HG02970 (cell line): ENCODE results near the gene KANK3.
"Not testable (repeated sequence)": the region's sequence is repeated elsewhere in the genome, so short reads cannot be mapped to it uniquely, and the experiment has no call there.

ENCODE experiments used
- ATAC-seq: cut with Tn5 transposase; IDR thresholded peaks from one replicate; pipeline ENCODE4 v1.9.1; 2021; ENCODE audit warnings: mild to moderate bottlenecking, moderate library complexity, moderate number of reproducible peaks; ENCODE audit not compliant: unreplicated experiment, low FRiP score

KANK3 gene

DNA sequence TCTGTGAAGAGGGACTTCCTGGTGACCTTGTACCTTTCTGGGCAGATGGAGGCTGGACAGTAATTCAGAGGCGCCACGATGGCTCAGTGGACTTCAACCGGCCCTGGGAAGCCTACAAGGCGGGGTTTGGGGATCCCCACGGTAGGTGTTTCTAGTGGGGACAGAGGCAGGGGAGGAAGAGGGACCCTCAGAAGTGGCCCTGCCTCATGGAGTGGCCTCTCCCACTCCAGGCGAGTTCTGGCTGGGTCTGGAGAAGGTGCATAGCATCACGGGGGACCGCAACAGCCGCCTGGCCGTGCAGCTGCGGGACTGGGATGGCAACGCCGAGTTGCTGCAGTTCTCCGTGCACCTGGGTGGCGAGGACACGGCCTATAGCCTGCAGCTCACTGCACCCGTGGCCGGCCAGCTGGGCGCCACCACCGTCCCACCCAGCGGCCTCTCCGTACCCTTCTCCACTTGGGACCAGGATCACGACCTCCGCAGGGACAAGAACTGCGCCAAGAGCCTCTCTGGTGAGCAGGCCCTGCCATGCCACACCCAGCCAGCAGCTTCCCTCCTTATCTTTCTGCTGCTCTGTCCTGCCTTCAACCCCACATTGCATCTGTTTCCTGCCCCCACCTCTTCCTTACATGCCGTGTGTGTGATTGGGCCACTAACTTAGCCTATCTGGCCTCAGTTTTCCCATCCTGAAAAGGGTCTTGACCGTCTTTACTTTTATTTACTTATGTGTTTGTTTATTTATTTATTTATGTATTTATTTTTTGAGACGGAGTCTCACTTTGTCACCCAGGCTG is 28.1 kb upstream of the KANK3 start:
- ATAC-seq: no peak

- no peak for ATAC-seq
Observed at GRCh38 chr19:8370176-8371010, 27.3 kb upstream of the KANK3 start.

DNA sequence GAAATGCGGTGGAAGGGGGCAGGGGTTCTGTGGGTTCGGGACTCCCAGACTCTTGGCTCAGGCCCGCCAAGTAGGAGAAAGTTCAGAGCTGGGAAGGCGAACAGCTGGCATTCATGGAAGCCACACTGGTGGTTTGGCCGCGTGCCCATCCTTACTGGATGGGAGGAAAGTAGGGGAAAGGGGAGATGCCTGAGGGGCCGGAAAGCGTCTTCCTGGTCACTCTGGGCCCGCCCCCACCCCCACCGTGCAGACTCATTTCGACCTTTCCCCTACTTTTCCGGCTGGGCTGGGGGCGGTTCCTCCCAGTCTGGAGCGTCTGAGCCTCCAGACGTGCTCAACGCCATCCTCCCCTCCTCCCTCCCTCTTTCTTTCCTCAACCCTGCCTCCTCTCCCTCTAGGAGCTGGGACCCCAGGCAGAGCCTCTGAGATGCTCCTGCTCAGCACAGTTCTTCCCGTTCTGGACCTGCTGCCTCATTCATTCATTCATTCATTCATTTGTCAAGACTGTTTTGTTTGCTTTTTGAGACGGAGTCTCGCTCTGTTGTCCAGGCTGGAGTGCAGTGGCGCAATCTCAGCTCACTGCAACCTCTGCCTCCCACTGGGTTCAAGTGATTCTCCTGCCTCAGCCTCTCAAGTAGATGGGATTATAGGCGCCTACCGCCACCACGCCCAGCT is 24.4 kb upstream of the KANK3 start:
- ATAC-seq: no peak

- no peak for ATAC-seq
Observed at GRCh38 chr19:8366961-8367326, 23.9 kb upstream of the KANK3 start.

DNA sequence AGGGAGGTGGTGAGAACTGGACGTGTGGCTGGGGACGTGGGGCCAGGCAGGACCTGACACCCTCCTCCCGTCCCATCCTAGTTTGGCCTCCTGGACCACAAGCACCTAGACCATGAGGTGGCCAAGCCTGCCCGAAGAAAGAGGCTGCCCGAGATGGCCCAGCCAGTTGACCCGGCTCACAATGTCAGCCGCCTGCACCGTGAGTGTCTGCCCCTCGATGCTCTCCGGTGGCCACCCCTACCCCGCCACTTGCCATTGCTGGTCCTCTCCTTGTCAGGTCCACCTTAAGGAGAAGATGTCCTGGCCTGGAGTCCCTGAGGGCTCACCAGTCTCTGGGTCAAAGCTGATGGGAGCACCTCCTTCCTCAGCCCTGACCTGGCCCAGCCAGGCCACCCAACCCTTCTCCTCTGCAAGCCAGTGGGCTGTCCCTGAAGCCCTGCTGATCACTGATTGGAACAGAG is 23.1 kb upstream of the KANK3 start:
- no peak for ATAC-seq

GRCh38 chr19:8363803-8364771 is 21.0 kb upstream of the KANK3 start, which contains the start of gene ANGPTL4:
Gene ANGPTL4, plus strand, starts transcription at chr19:8364155. Its CDS starts 167 bp downstream, at chr19:8364322.
- no peak for ATAC-seq

DNA sequence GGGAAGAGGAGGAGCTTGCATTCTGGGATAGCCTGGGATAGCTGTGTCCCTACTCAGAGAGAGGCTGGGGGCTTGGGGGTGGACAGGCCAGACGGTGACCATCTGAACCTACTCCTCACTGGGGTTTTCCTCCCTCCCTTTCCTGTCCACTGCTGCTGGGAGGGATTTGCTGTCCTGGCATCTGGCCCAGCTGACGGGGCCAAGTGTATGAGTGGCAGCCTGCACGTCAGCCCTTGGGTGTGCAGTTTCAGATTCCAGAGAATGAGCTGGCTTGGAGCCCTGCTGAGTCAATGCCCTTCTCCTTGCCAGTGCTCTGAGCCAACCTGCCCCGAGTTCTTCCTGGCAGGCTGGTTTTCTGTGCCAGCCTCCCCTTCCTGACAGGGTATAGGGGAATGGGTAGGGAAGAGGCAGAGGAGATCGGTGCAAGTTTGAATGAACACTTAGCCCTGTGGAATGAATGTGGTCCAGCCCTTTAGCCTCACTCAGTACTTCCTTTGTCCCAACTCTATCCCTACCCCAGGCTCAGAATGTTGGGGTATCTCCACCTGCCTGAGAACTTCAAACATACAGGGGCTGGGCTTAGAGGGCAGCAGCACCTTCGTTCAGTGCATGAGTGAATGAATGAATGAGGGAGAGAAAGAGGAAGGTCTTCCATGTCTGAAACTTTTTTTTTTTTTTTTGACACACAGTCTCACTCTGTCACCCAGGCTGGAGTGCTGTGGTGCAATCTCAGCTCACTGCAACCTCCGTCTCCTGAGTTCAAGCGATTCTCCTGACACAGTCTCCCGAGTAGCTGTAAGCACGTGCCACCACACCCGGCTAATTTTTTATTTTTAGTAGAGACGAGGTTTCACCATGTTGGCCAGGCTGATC is 19.1 kb upstream of the KANK3 start:
- no peak for ATAC-seq

DNA sequence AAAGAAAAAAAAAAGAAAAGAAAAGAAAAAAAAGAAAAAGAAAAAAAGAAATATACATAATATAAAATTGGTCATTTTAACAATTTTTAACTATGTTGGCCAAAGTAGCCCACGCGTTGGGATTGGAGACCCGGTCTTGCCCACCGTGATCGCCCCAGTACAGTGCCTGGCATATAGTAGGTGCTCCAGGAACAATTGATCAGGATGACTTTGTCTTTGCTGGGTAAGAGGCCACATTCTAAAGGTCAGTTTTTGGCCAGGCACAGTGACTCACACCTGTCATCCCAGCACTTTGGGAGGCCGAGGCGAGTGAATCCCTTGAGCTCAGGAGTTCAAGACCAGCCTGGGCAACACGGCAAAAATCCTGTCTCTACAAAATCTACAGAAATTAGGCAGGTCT is 17.1 kb upstream of the KANK3 start:
- ATAC-seq: no peak

DNA sequence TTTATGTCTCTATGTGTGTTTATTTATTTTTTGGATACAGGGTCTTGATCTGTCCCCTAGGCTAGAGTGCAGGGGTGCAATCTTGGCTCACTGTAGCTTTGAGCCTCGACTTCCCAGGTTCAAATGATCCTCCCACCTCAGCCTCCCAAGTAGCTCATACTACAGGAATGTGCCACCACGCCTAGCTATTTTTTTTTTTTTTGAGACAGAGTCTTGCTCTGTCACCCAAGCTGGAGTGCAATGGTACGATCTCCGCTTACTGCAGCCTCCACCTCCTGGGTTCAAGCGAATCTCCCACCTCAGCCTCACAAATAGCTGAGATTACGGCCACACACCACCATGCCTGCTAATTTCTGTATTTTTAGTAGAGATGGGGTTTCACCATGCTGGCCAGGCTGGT is 15.9 kb upstream of the KANK3 start:
- ATAC-seq: no peak

- no peak for ATAC-seq
Observed at GRCh38 chr19:8357007-8357521, 14.0 kb upstream of the KANK3 start.

GRCh38 chr19:8355631-8356402 is 12.8 kb upstream of the KANK3 start:
- ATAC-seq: no peak

DNA sequence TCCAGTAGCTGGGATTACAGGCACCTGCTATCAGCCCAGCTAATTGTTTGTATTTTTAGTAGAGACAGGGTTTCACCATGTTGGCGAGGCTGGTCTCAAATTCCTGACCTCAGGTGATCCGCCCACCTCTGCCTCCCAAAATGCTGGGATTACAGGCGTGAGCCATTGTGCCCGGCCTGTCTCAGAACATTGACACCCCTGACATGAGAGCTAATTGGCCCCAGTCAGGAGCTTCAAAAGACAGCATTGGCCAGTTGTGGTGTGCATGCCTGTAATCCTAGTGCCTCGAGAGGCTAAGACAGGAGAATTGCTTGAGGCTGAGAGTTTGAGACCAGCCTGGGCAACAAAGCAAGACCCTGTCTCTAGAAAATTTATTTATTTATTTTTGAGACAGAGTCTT is 9.8 kb upstream of the KANK3 start:
- ATAC-seq: not testable (repeated sequence)

DNA sequence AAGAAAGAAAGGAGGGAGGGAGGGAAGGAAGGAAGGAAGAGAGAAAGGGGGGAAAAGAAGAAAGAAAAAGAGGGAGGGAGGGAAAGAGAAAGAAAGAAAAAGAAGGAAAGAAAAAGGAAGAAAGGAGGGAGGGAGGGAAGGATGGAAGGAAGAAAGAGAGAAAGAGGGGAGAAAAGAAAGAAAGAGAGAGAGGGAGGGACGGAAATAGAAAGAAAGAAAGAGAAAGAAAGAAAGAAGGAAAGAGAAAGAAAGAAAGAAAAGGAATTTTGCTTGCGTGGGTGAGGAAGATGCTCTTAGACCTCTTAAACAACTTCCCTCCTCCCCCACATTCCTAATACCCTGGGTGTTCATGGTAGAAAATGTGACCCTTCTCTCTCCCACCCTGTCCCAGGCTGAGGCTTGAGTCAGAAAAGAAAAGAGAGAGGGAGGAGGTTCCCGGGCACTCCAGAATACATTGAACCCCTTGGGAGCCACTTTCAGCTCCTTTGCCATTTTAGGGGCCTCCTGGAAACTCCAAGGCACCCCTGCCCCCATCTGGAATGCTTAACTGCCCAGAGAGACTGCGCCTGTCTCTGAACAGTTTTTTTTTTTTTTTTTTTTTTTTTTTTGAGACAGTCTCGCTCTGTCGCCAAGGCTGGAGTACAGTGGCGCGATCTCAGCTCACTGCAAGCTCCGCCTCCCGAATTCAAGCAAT is 9.2 kb upstream of the KANK3 start:
- ATAC-seq: no peak

- not testable (repeated sequence) for ATAC-seq
Observed at GRCh38 chr19:8349629-8350372, 6.7 kb upstream of the KANK3 start.

DNA sequence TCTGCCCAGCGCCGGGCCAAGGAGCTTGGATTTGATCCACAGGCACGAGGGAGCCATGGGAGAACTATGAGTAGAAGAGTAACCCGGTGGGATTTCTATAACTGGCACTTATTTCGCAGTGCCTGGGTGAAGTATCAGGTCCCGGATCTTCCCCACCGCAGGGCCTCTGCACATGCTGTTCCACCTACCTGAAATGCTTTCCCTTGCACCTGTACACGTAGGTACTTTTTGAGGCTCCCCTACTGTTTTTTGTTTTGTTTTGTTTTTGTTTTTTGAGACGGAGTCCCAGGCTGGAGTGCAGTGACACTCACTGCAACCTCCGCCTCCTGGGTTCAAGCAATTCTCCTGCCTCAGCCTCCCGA is 402 bp upstream of the KANK3 start:
- no peak for ATAC-seq

DNA sequence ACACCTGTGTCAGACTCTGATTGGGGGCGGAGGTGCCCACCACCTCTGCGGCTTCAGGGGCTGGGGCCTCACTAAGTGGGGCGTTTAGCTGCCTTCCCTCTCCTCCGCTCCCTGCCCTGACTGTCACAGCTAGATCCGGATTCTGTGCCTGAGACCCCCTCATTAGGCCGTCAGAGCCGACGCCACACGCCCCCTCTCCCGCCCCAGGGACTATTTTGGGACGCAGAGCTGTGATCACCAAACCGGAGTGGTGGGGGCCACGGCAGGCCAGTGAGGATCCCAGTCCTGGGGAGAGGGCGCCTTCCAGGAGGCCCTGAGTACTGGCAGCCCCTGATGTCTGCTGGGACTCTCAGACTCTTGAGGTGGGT is 762 bp downstream of the KANK3 start:
- no peak for ATAC-seq

DNA sequence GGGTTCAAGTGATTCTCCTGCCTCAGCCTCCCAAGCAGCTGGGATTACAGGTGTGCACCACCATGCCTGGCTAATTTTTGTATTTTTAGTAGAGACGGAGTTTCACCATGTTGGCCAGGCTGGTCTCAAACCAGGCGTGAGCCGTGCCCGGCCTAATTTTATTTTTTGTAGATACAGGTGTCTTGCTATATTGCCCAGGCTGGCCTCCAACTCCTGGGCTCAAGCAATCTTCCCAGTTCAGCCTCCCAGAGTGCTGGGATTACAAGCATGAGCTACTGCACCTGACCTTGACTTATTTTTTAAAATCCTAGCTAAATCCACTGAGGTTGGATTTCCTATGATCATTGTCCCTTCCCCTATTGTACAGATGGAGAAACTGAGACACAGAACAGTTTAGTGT is 1.6 kb downstream of the KANK3 start:
- not testable (repeated sequence) for ATAC-seq
